Fibroblast of lung (primary cell): Measurements from ENCODE around the gene ELOVL1. TPM values are rescaled to one million over a fixed set of nuclear protein-coding genes. Genes with fewer than 3 reads are reported as not detected.
A peak's percentile ranks its signal among the peaks of the same experiment; 100 is the strongest.

Source experiments
- DNase-seq, 2 donors: peaks; one replicate each; pipeline versions ENCODE4 v3.0.0 to v3.0.0-alpha.2; 2010; ENCODE audit warnings: low read depth in 2 of 2
- H2AFZ ChIP-seq: 2 replicates; pipeline ENCODE4 v1.5.1; 2012; ENCODE audit warnings: low read length, control low read depth, inconsistent platforms
- H3K27ac ChIP-seq: 2 replicates; pipeline ENCODE4 v1.5.1; 2011; ENCODE audit warnings: low read length, control low read depth; ENCODE audit not compliant: insufficient read depth
- H3K27me3 ChIP-seq: 2 replicates; pipeline ENCODE4 v1.5.1; 2011; ENCODE audit warnings: mild to moderate bottlenecking, low read length; ENCODE audit not compliant: control insufficient read depth, insufficient read depth
- H3K36me3 ChIP-seq: 2 replicates; pipeline ENCODE4 v1.5.1; 2011; ENCODE audit warnings: low read length; ENCODE audit not compliant: control insufficient read depth, insufficient read depth
- H3K4me1 ChIP-seq: 2 replicates; pipeline ENCODE4 v1.5.1; 2011; ENCODE audit warnings: low read length; ENCODE audit not compliant: control insufficient read depth, insufficient read depth; ENCODE audit errors: extremely low read depth
- H3K4me2 ChIP-seq: 2 replicates; pipeline ENCODE4 v1.5.1; 2011; ENCODE audit warnings: low read length, control low read depth; ENCODE audit not compliant: insufficient read depth; ENCODE audit errors: extremely low read depth
- H3K4me3 ChIP-seq, 4 experiments: fragments of 200-600 bp in 1 of 4; sonication (generic) in 1 of 4; replicated peaks in 1 of 4; 2 replicates each; pipeline ENCODE4 v1.5.1; 2011 to 2016; ENCODE audit warnings: low read length in 4 of 4, low read depth in 3 of 4, mild to moderate bottlenecking in 3 of 4, control low read depth in 2 of 4, inconsistent platforms in 1 of 4, mixed read lengths in 1 of 4; ENCODE audit not compliant: insufficient read depth in 1 of 4; ENCODE audit errors: control extremely low read depth in 1 of 4
- H3K79me2 ChIP-seq: 2 replicates; pipeline ENCODE4 v1.5.1; 2012; ENCODE audit warnings: mild to moderate bottlenecking, low read length, inconsistent platforms; ENCODE audit not compliant: control insufficient read depth, insufficient read depth
- H3K9ac ChIP-seq: 2 replicates; pipeline ENCODE4 v1.5.1; 2011; ENCODE audit warnings: mild to moderate bottlenecking, low read length, control low read depth; ENCODE audit not compliant: insufficient read depth
- H3K9me3 ChIP-seq: 2 replicates; pipeline ENCODE4 v1.5.1; 2012; ENCODE audit warnings: low read depth, low read length; ENCODE audit not compliant: control insufficient read depth, insufficient read depth
- H4K20me1 ChIP-seq: 2 replicates; pipeline ENCODE4 v1.5.1; 2011; ENCODE audit warnings: low read length; ENCODE audit not compliant: control insufficient read depth, insufficient read depth; ENCODE audit errors: extremely low read depth
- CTCF ChIP-seq, 2 donors: IDR thresholded peaks in 1 of 2; conservative IDR thresholded peaks in 1 of 2; 1 replicate in 1 of 2; 2 replicates in 1 of 2; pipeline ENCODE4 v1.5.1; 2011 to 2012; ENCODE audit warnings: low read length in 2 of 2, control low read depth in 1 of 2, inconsistent platforms in 1 of 2, low read depth in 1 of 2, mild to moderate bottlenecking in 1 of 2
- EZH2 ChIP-seq: IDR thresholded peaks from 2 replicates; pipeline ENCODE4 v1.5.1; 2012; ENCODE audit warnings: low read length, control low read depth, mild to moderate bottlenecking; ENCODE audit errors: missing control alignments
- polyA plus RNA-seq, 2 donors: library from polyadenylated mRNA; depleted of rRNA in 1 of 2; stranded (reverse) in 1 of 2; unstranded in 1 of 2; fragments of >200 nt; gene quantifications; 2 replicates each; pipeline ENCODE4 v1.2.1, GENCODE V29; 2011 to 2012; ENCODE audit warnings: missing spikeins in 1 of 2
- total RNA-seq: library from RNA; depleted of rRNA; stranded (reverse); fragments of >200 nt; gene quantifications from 2 replicates; pipeline ENCODE4 v1.2.1, GENCODE V29; 2014

Gene ELOVL1
- total and polyA plus RNA-seq, 2 donors (not counting 1 experiment from before 2014, with no cell fraction given) = 65.2 to 172 TPM

- H3K27ac ChIP-seq = no peak overlapping the region
- H3K4me3 ChIP-seq = no peak overlapping the region
- TF ChIP-seq CTCF (conservative IDR thresholded peaks at IDR 0.05 in 1 of 2, IDR thresholded peaks at IDR 0.05 in 1 of 2; ENCODE audit: low read depth in 1 of 2, low read length in 2 of 2) (no peak), EZH2 (no peak)
- H3K36me3 ChIP-seq = no peaks in the 10 kb centered on the region
- H3K9ac ChIP-seq = no peak overlapping the region
- H3K27me3 ChIP-seq = no peaks in the 10 kb centered on the region
- no peaks in the 10 kb centered on the region for H3K4me1 ChIP-seq
- no peak overlapping the region for H3K4me2 ChIP-seq
- H2AFZ ChIP-seq = no peak overlapping the region
- peak in 1 of 2 donors; percentile 55 for DNase-seq
- no peaks in the 10 kb centered on the region for H3K9me3 ChIP-seq
- no peaks in the 10 kb centered on the region for H3K79me2 ChIP-seq
- no peaks in the 10 kb centered on the region for H4K20me1 ChIP-seq
Observed at GRCh38 chr1:43317817-43318471, 49.9 kb downstream of the ELOVL1 start.

- H3K27ac ChIP-seq = no peak overlapping the region
- no peaks in the 10 kb centered on the region for H3K79me2 ChIP-seq
- H3K4me2 ChIP-seq = no peak overlapping the region
- no peaks in the 10 kb centered on the region for H3K9me3 ChIP-seq
- H3K9ac ChIP-seq = no peak overlapping the region
- TF ChIP-seq CTCF (conservative IDR thresholded peaks at IDR 0.05 in 1 of 2, IDR thresholded peaks at IDR 0.05 in 1 of 2; ENCODE audit: low read depth in 1 of 2, low read length in 2 of 2) = peak in 1 of 2 donors; percentile 8
- no peak for TF ChIP-seq EZH2
- no peak overlapping the region for H2AFZ ChIP-seq
- H3K27me3 ChIP-seq = no peaks in the 10 kb centered on the region
- H4K20me1 ChIP-seq = no peaks in the 10 kb centered on the region
- H3K4me3 ChIP-seq = no peak overlapping the region
- H3K4me1 ChIP-seq = no peaks in the 10 kb centered on the region
- DNase-seq = no peak
- no peaks in the 10 kb centered on the region for H3K36me3 ChIP-seq
Observed at GRCh38 chr1:43316738-43317520, 50.9 kb downstream of the ELOVL1 start.

- Histone ChIP-seq H3K4me2 (no peak overlapping the region), H3K9ac (no peak overlapping the region), H3K27me3 (no peaks in the 10 kb centered on the region), H3K36me3 (no peaks in the 10 kb centered on the region), H2AFZ (no peak overlapping the region), H3K4me1 (no peaks in the 10 kb centered on the region), H4K20me1 (no peaks in the 10 kb centered on the region), H3K79me2 (no peaks in the 10 kb centered on the region), H3K4me3 (no peak overlapping the region), H3K9me3 (no peaks in the 10 kb centered on the region), H3K27ac (no peak overlapping the region)
- TF ChIP-seq CTCF (conservative IDR thresholded peaks at IDR 0.05 in 1 of 2, IDR thresholded peaks at IDR 0.05 in 1 of 2; ENCODE audit: low read depth in 1 of 2, low read length in 2 of 2) = no peak
- TF ChIP-seq EZH2 = no peak
- peak in 1 of 2 donors; percentile 13 for DNase-seq
Observed at GRCh38 chr1:43315963-43316737, 51.7 kb downstream of the ELOVL1 start.
